ENCODE results near the gene FSD1.

FSD1 gene

GRCh38 chr19:4277191-4277696, 27.2 kb upstream of the FSD1 start:
- TF ChIP-seq CTCF (conservative IDR thresholded peaks at IDR 0.05; ENCODE audit: low read depth, low read length), result no peak
- H3K4me3 ChIP-seq (ENCODE audit: low read length), result no peak overlapping the region
- no peak for DNase-seq (ENCODE audit: low read depth)

- TF ChIP-seq CTCF (conservative IDR thresholded peaks at IDR 0.05; ENCODE audit: low read depth, low read length), result no peak
- no peak overlapping the region for H3K4me3 ChIP-seq (ENCODE audit: low read length)
- DNase-seq (ENCODE audit: low read depth), result no peak
These were observed 26.4 kb upstream of the FSD1 start for GRCh38 chr19:4278010-4278409.

- no peak within 1 kb of the TSS for H3K4me3 ChIP-seq (ENCODE audit: low read length)
- no peak for DNase-seq (ENCODE audit: low read depth)
- TF ChIP-seq CTCF (conservative IDR thresholded peaks at IDR 0.05; ENCODE audit: low read depth, low read length), result no peak
These were observed 25.8 kb upstream of the FSD1 start, which contains the start of gene SHD for GRCh38 chr19:4278419-4279266. Gene SHD, plus strand, starts transcription at chr19:4279266. Its CDS starts 798 bp downstream, at chr19:4280064.

- H3K4me3 ChIP-seq (ENCODE audit: low read length), result no peak overlapping the region
- no peak for DNase-seq (ENCODE audit: low read depth)
- TF ChIP-seq CTCF (conservative IDR thresholded peaks at IDR 0.05; ENCODE audit: low read depth, low read length), result no peak
These were observed 25.2 kb upstream of the FSD1 start for GRCh38 chr19:4279267-4279529.

GRCh38 chr19:4279530-4280422, 24.6 kb upstream of the FSD1 start:
- H3K4me3 ChIP-seq (ENCODE audit: low read length), result no peak overlapping the region
- no peak for DNase-seq (ENCODE audit: low read depth)
- TF ChIP-seq CTCF (conservative IDR thresholded peaks at IDR 0.05; ENCODE audit: low read depth, low read length), result no peak

- DNase-seq (ENCODE audit: low read depth), result no peak
- no peak for TF ChIP-seq CTCF (conservative IDR thresholded peaks at IDR 0.05; ENCODE audit: low read depth, low read length)
- no peak overlapping the region for H3K4me3 ChIP-seq (ENCODE audit: low read length)
These were observed 20.0 kb upstream of the FSD1 start for GRCh38 chr19:4284176-4284958.
